K562 (cell line): Measurements from ENCODE around the gene TESMIN.

Experiments used
- ARID3A ChIP-seq: IDR thresholded peaks from 2 replicates; pipeline ENCODE4 v1.6.1; 2012; ENCODE audit warnings: low read depth, low read length, improper control_type of control experiment, borderline replicate concordance
- FIP1L1 ChIP-seq: fragments of 200-400 bp; formaldehyde crosslinking; IDR thresholded peaks from 2 replicates; pipeline ENCODE4 v1.6.1; 2018; ENCODE audit warnings: mild to moderate bottlenecking, low read depth, low read length; ENCODE audit not compliant: poor library complexity, severe bottlenecking

- TF ChIP-seq FIP1L1 (no peak), ARID3A (no peak)
Measured at GRCh38 chr11:68743539-68743938, 7.8 kb downstream of the TESMIN start.
